ENCODE measurements around the gene STYXL2.

STYXL2 gene

DNA sequence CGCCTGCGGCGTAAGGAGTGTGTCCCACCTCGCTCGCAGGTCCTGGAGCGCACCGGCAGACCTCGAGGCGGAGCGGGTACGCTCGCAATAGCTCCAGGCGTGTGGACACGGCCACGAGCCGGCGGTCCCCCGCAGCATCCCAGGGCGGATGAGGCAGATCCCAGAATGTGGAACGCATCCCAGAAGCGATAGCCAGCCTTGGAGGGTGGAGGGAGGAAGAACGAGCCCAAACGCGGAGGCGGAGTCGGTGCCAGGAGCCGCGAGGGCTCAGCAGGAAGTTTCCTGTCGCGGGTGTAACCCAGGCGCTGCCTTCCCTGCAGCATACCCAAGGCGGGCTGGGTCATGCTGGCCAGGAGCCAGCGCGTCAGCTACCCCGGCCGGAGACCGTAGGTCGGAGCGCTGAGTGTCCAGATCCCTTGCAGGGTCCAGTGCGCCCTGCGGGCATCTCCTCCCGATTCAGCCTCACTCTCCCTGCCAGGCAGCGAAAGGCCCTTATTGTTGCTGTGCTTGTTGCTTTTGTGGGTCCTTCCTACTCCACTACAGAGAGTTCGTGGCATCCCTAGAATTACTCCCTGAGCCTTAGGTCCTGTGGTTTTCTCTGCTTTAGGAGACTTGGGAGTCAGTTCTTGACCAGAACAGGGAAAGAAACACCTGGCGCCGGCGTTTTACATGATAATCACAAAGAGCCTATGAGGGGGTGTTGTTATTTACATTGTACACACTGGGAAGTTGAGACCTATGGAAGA lies 27.7 kb downstream of the STYXL2 start:
- ATAC-seq: peak; percentile 67
- no peak for TF ChIP-seq ZFP3 (CRISPR knock-in tag; IDR thresholded peaks at IDR 0.05)
- no peak for TF ChIP-seq ZC3H10 (CRISPR knock-in tag; IDR thresholded peaks at IDR 0.05)
- TF ChIP-seq, protein P1, sequence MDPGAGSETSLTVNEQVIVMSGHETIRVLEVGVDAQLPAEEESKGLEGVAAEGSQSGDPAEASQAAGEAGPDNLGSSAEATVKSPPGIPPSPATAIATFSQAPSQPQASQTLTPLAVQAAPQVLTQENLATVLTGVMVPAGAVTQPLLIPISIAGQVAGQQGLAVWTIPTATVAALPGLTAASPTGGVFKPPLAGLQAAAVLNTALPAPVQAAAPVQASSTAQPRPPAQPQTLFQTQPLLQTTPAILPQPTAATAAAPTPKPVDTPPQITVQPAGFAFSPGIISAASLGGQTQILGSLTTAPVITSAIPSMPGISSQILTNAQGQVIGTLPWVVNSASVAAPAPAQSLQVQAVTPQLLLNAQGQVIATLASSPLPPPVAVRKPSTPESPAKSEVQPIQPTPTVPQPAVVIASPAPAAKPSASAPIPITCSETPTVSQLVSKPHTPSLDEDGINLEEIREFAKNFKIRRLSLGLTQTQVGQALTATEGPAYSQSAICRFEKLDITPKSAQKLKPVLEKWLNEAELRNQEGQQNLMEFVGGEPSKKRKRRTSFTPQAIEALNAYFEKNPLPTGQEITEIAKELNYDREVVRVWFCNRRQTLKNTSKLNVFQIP (CRISPR knock-in tag; IDR thresholded peaks at IDR 0.05; ENCODE audit: borderline replicate concordance, low read depth): no peak
- no peak for TF ChIP-seq BACH2 (CRISPR knock-in tag; IDR thresholded peaks at IDR 0.05; ENCODE audit: borderline replicate concordance)
- TF ChIP-seq OSR1 (CRISPR knock-in tag; IDR thresholded peaks at IDR 0.05): no peak
- TF ChIP-seq, protein P2, sequence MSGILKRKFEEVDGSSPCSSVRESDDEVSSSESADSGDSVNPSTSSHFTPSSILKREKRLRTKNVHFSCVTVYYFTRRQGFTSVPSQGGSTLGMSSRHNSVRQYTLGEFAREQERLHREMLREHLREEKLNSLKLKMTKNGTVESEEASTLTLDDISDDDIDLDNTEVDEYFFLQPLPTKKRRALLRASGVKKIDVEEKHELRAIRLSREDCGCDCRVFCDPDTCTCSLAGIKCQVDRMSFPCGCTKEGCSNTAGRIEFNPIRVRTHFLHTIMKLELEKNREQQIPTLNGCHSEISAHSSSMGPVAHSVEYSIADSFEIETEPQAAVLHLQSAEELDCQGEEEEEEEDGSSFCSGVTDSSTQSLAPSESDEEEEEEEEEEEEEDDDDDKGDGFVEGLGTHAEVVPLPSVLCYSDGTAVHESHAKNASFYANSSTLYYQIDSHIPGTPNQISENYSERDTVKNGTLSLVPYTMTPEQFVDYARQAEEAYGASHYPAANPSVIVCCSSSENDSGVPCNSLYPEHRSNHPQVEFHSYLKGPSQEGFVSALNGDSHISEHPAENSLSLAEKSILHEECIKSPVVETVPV (CRISPR knock-in tag; IDR thresholded peaks at IDR 0.05): no peak
- TF ChIP-seq ZNF565 (CRISPR knock-in tag; conservative IDR thresholded peaks at IDR 0.05; ENCODE audit: low read depth): no peak

DNA sequence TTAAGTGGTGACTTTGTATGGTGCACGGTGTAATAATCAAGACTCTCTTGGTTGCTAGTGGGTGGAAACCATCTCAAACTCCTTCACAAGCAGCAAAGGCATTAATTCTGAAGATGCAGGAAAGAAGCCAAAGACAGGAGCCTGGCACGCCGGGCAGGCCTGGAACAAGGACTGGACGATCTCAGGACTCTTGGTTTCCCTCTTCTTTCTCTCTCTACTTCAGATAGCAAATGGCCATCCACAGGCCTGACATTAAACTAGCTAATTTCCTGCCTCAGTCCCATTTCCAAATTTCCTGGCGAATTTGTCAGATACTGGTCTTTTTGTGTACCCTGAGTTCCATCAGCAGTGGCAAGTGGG lies 28.2 kb downstream of the STYXL2 start:
- ATAC-seq: peak; percentile 15; the same call in 2 of the 3 replicates
- no peak for TF ChIP-seq GLIS3 (CRISPR knock-in tag; IDR thresholded peaks at IDR 0.05)
- no peak for TF ChIP-seq ZFP30 (CRISPR knock-in tag; IDR thresholded peaks at IDR 0.05)
- TF ChIP-seq OSR1 (CRISPR knock-in tag; IDR thresholded peaks at IDR 0.05): no peak
- no peak for TF ChIP-seq BACH2 (CRISPR knock-in tag; IDR thresholded peaks at IDR 0.05; ENCODE audit: borderline replicate concordance)
- no peak for TF ChIP-seq TOX (CRISPR knock-in tag; IDR thresholded peaks at IDR 0.05; ENCODE audit: borderline replicate concordance)
- TF ChIP-seq ZNF8 (CRISPR knock-in tag; IDR thresholded peaks at IDR 0.05): no peak
- no peak for TF ChIP-seq ESRRG (CRISPR knock-in tag; IDR thresholded peaks at IDR 0.05)
- no peak for TF ChIP-seq ZNF70 (CRISPR knock-in tag; IDR thresholded peaks at IDR 0.05)
- TF ChIP-seq ARNTL (CRISPR knock-in tag; IDR thresholded peaks at IDR 0.05; ENCODE audit: borderline replicate concordance, low read depth): no peak
- TF ChIP-seq CSDC2 (CRISPR knock-in tag; IDR thresholded peaks at IDR 0.05): no peak
- TF ChIP-seq, protein P1 (CRISPR knock-in tag; IDR thresholded peaks at IDR 0.05; ENCODE audit: borderline replicate concordance, low read depth): no peak
- TF ChIP-seq ZFP3 (CRISPR knock-in tag; IDR thresholded peaks at IDR 0.05): no peak
- TF ChIP-seq ZC3H10 (CRISPR knock-in tag; IDR thresholded peaks at IDR 0.05): no peak
- no peak for TF ChIP-seq SNAI2 (CRISPR knock-in tag; IDR thresholded peaks at IDR 0.05)
- TF ChIP-seq ISL1 (CRISPR knock-in tag; IDR thresholded peaks at IDR 0.05): no peak

DNA sequence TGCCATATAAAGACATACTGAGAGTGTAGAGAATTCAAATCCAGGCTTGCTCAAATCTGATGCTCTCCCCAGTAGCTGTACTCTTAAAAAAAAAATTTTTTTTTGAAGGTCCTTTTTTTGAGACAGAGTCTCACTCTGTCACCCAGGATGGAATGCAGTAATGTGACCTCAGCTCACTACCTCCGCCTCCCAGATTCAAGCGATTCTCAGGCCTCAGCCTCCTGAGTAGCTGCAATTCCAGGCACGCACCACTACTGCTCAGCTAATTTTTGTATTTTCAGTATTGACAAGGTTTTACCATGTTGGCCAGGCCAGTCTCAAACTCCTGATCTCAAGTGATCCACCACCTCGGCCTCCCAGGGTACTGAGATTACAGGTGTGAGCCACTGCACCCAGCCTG lies 28.7 kb downstream of the STYXL2 start:
- TF ChIP-seq TOX (CRISPR knock-in tag; IDR thresholded peaks at IDR 0.05; ENCODE audit: borderline replicate concordance): no peak
- TF ChIP-seq, protein P3, sequence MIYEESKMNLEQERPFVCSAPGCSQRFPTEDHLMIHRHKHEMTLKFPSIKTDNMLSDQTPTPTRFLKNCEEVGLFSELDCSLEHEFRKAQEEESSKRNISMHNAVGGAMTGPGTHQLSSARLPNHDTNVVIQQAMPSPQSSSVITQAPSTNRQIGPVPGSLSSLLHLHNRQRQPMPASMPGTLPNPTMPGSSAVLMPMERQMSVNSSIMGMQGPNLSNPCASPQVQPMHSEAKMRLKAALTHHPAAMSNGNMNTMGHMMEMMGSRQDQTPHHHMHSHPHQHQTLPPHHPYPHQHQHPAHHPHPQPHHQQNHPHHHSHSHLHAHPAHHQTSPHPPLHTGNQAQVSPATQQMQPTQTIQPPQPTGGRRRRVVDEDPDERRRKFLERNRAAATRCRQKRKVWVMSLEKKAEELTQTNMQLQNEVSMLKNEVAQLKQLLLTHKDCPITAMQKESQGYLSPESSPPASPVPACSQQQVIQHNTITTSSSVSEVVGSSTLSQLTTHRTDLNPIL (CRISPR knock-in tag; IDR thresholded peaks at IDR 0.05; ENCODE audit: low read depth): no peak
- no peak for TF ChIP-seq PPARA (CRISPR knock-in tag; IDR thresholded peaks at IDR 0.05; ENCODE audit: borderline replicate concordance)
- TF ChIP-seq ZFP30 (CRISPR knock-in tag; IDR thresholded peaks at IDR 0.05): no peak
- TF ChIP-seq OSR1 (CRISPR knock-in tag; IDR thresholded peaks at IDR 0.05): no peak
- no peak for TF ChIP-seq TCF4 (CRISPR knock-in tag; IDR thresholded peaks at IDR 0.05; ENCODE audit: borderline replicate concordance)
- no peak for TF ChIP-seq ISL1 (CRISPR knock-in tag; IDR thresholded peaks at IDR 0.05)
- no peak for TF ChIP-seq SNAI2 (CRISPR knock-in tag; IDR thresholded peaks at IDR 0.05)
- TF ChIP-seq, protein P1 (CRISPR knock-in tag; IDR thresholded peaks at IDR 0.05; ENCODE audit: borderline replicate concordance, low read depth): no peak
- no peak for TF ChIP-seq ZNF565 (CRISPR knock-in tag; conservative IDR thresholded peaks at IDR 0.05; ENCODE audit: low read depth)
- ATAC-seq: no peak
